Caco-2 (cell line): ENCODE data around the gene SH2D3C. TPM values are rescaled to one million over a fixed set of nuclear protein-coding genes. Genes with fewer than 3 reads are reported as not detected.

Source experiments
- BruUV-seq: library from RNA; stranded (reverse); fragments of 400-500 nt; replicated peaks from 2 replicates; lab custom pipeline; 2021; lab: Mats Ljungman, UMichigan
- CTCF ChIA-PET: fragments of 300-600 bp; sonication (Branson Sonifier 250); formaldehyde crosslinking; loops from one replicate; lab custom pipeline; 2022; ENCODE audit warnings: antibody characterized with exemption; lab: Charles Lee
- POLR2A ChIA-PET: fragments of 300-600 bp; sonication (Branson Sonifier 250); formaldehyde crosslinking; loops from one replicate; lab custom pipeline; 2022; ENCODE audit warnings: antibody characterized with exemption; lab: Charles Lee
- DNase-seq, 2 experiments: peaks; one replicate each; pipeline versions ENCODE4 v3.0.0 to v3.0.0-alpha.2; 2020 to 2022
- H3K27me3 ChIP-seq: replicated peaks from 2 replicates; pipeline ENCODE4 v1.6.0; 2011; ENCODE audit warnings: low read length; ENCODE audit not compliant: control insufficient read depth, insufficient read depth
- H3K36me3 ChIP-seq: 2 replicates; pipeline ENCODE4 v1.5.1; 2011; ENCODE audit warnings: low read length; ENCODE audit not compliant: control insufficient read depth, insufficient read depth
- H3K4me1 ChIP-seq: fragments of 250-450 bp; sonication (Bioruptor Pico); 2 replicates; pipeline ENCODE4 v1.5.1; 2020; ENCODE audit warnings: mild to moderate bottlenecking
- H3K4me3 ChIP-seq: 2 replicates; pipeline ENCODE4 v1.5.1; 2011; ENCODE audit warnings: low read depth, mild to moderate bottlenecking, control low read depth, low read length
- H3K9me3 ChIP-seq: fragments of 250-450 bp; sonication (Bioruptor Pico); 2 replicates; pipeline ENCODE4 v1.5.1; 2020; ENCODE audit warnings: mild to moderate bottlenecking, moderate library complexity
- H3K27ac Mint-ChIP-seq: one replicate; pipeline ENCODE4 v1.8.0; 2022; ENCODE audit warnings: mixed read lengths; ENCODE audit not compliant: unreplicated experiment
- H3K27me3 Mint-ChIP-seq: one replicate; pipeline ENCODE4 v1.8.0; 2022; ENCODE audit warnings: mixed read lengths; ENCODE audit not compliant: insufficient read depth, unreplicated experiment
- H3K36me3 Mint-ChIP-seq: one replicate; pipeline ENCODE4 v1.8.0; 2022; ENCODE audit warnings: mild to moderate bottlenecking, mixed read lengths; ENCODE audit not compliant: insufficient read depth, unreplicated experiment
- H3K4me1 Mint-ChIP-seq: one replicate; pipeline ENCODE4 v1.8.0; 2022; ENCODE audit warnings: low read depth, mixed read lengths; ENCODE audit not compliant: unreplicated experiment
- H3K4me3 Mint-ChIP-seq: one replicate; pipeline ENCODE4 v1.8.0; 2022; ENCODE audit warnings: mild to moderate bottlenecking, moderate library complexity, mixed read lengths; ENCODE audit not compliant: unreplicated experiment
- H3K9me3 Mint-ChIP-seq: one replicate; pipeline ENCODE4 v1.8.0; 2022; ENCODE audit warnings: mixed read lengths; ENCODE audit not compliant: unreplicated experiment
- CTCF ChIP-seq, 2 experiments: fragments of 200-600 bp in 1 of 2; IDR thresholded peaks; 1 replicate in 1 of 2; 2 replicates in 1 of 2; pipeline versions ENCODE4 v1.5.1 to v1.8.0; 2011 to 2022; ENCODE audit warnings: antibody characterized with exemption in 1 of 2, control low read depth in 1 of 2, inconsistent platforms in 1 of 2, low read depth in 1 of 2, low read length in 1 of 2, mild to moderate bottlenecking in 1 of 2, moderate library complexity in 1 of 2; ENCODE audit not compliant: insufficient read depth in 1 of 2, severe bottlenecking in 1 of 2, unreplicated experiment in 1 of 2
- intact Hi-C: fragments of 100-400 bp; cut with micrococcal nuclease; formaldehyde crosslinking; loops from one replicate; pipeline ENCODE4 v1.10.0; 2022; ENCODE audit not compliant: unreplicated experiment
- total RNA-seq: library from RNA; stranded (reverse); gene quantifications from 2 replicates; pipeline ENCODE4 v1.2.3, GENCODE V29; 2022

The SH2D3C gene
- total RNA-seq, 1 experiment from 2014 or later, result 0.34 TPM

GRCh38 chr9:127726871-127727270, 51.6 kb downstream of the SH2D3C start:
- H3K9me3 Mint-ChIP-seq, result no peaks in the 10 kb centered on the region
- H3K4me1 Mint-ChIP-seq, result no peaks in the 10 kb centered on the region
- intact Hi-C loops, result no loop called here
- Histone ChIP-seq H3K4me1 (no peaks in the 10 kb centered on the region), H3K36me3 (no peaks in the 10 kb centered on the region), H3K4me3 (no peak overlapping the region), H3K9me3 (no peaks in the 10 kb centered on the region), H3K27me3 (no peaks in the 10 kb centered on the region)
- no peak for TF ChIP-seq CTCF (IDR thresholded peaks at IDR 0.05; ENCODE audit: insufficient read depth in 1 of 2, low read depth in 1 of 2, low read length in 1 of 2, severe bottlenecking in 1 of 2, unreplicated experiment in 1 of 2)
- no peaks in the 10 kb centered on the region for H3K36me3 Mint-ChIP-seq
- H3K27me3 Mint-ChIP-seq, result no peaks in the 10 kb centered on the region
- POLR2A ChIA-PET, result interaction anchor here (0.7 kb wide), 1 partner anchor 138 kb away, joined by 4 read pairs; no protein-coding TSS in a partner anchor
- no peak overlapping the region for H3K27ac Mint-ChIP-seq
- BruUV-seq, result no TSS peak
- no peak overlapping the region for H3K4me3 Mint-ChIP-seq
- no peak for DNase-seq
- CTCF ChIA-PET, result no interaction called here

DNA sequence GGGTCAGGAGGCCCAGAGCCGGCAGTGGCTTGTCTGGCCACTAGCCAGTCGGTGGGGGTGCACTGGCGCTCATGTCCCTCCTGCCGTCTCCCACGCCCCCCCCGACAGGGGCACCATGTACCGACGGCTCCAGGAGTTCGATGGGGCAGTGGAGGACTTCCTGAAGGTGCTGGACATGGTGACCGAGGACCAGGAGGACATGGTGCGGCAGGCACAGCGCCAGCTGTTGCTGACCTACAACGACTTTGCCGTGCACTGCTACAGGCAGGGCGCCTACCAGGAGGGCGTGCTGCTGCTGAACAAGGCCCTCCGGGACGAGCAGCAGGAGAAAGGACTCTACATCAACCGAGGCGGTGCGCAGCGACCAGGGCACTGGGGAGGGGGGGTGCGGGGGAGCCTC, 54.5 kb downstream of the SH2D3C start:
- intact Hi-C loops, result no loop called here
- H3K4me1 ChIP-seq, result no peaks in the 10 kb centered on the region

DNA sequence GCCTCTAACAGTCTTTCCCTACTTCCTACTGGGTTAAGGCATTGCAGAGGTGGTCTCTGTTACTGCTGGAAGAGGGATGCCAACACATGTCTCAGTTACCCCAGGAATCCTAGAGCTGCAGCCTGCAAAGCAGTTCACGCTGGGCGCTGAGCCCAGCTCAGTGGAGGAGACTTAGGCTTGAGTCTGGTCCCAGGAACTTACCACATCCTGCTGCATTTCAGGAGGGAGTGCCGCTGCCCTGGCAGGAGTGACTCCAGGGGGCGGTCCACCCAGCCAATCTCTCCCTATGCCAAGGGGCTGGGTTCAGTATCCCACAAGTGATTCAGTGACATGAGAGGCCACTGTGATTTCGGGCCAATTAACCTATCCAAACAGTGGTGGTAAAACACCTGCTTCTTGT, 55.0 kb downstream of the SH2D3C start:
- POLR2A ChIA-PET, result no interaction called here
- H3K27me3 ChIP-seq, result no peaks in the 10 kb centered on the region
- DNase-seq, result no peak

More for the DNA sequence above, 54.5 kb downstream of the SH2D3C start:
- Mint-ChIP-seq H3K9me3 (no peaks in the 10 kb centered on the region), H3K4me3 (no peak overlapping the region), H3K4me1 (no peaks in the 10 kb centered on the region), H3K36me3 (no peaks in the 10 kb centered on the region), H3K27me3 (peaks cover 4% of the 10 kb centered on the region), H3K27ac (no peak overlapping the region)
- ChIA-PET CTCF (interaction anchor here (1.6 kb wide), 1 partner anchor 11 kb away, joined by 7 read pairs; the partner anchor contains the start of gene TOR2A), POLR2A (no interaction called here)
- no TSS peak for BruUV-seq
- no peak for DNase-seq
- no peak for TF ChIP-seq CTCF (IDR thresholded peaks at IDR 0.05; ENCODE audit: insufficient read depth in 1 of 2, low read depth in 1 of 2, low read length in 1 of 2, severe bottlenecking in 1 of 2, unreplicated experiment in 1 of 2)
- Histone ChIP-seq H3K27me3 (no peaks in the 10 kb centered on the region), H3K4me3 (no peak overlapping the region), H3K36me3 (no peaks in the 10 kb centered on the region), H3K9me3 (no peaks in the 10 kb centered on the region)

More for the DNA sequence above, 55.0 kb downstream of the SH2D3C start:
- no peaks in the 10 kb centered on the region for H3K36me3 Mint-ChIP-seq
- BruUV-seq, result no TSS peak
- no peaks in the 10 kb centered on the region for H3K4me1 ChIP-seq
- no peaks in the 10 kb centered on the region for H3K9me3 ChIP-seq
- peaks cover 4% of the 10 kb centered on the region for H3K27me3 Mint-ChIP-seq
- H3K4me3 ChIP-seq, result no peak overlapping the region
- intact Hi-C loops, result no loop called here
- CTCF ChIA-PET, result interaction anchor here (0.8 kb wide), 1 partner anchor 106 kb away, joined by 3 read pairs; no protein-coding TSS in a partner anchor
- TF ChIP-seq CTCF (IDR thresholded peaks at IDR 0.05; ENCODE audit: insufficient read depth in 1 of 2, low read depth in 1 of 2, low read length in 1 of 2, severe bottlenecking in 1 of 2, unreplicated experiment in 1 of 2), result no peak
- no peaks in the 10 kb centered on the region for H3K9me3 Mint-ChIP-seq
- no peak overlapping the region for H3K4me3 Mint-ChIP-seq
- H3K4me1 Mint-ChIP-seq, result no peaks in the 10 kb centered on the region
- no peaks in the 10 kb centered on the region for H3K36me3 ChIP-seq
- no peak overlapping the region for H3K27ac Mint-ChIP-seq
